ENCODE measurements around the gene SPRYD3. TPM values are rescaled to one million over a fixed set of nuclear protein-coding genes. Genes with fewer than 3 reads are reported as not detected.
A peak's percentile ranks its signal among the peaks of the same experiment; 100 is the strongest.

SPRYD3 gene
- total and polyA plus RNA-seq, 11 donors, result 26.0 to 94.7 (median 48.5) TPM

GRCh38 chr12:53094394-53094787, 15.2 kb upstream of the SPRYD3 start:
- H3K4me1 ChIP-seq, result peaks cover 3 to 42% (median 34%) of the 10 kb centered on the region in 12 donors
- H3K36me3 ChIP-seq, result no peaks in the 10 kb centered on the region
- 84 to 85% (median 85%) methylated on average over 6 of the region's 6 CpGs for WGBS, 4 donors
- no peak for TF ChIP-seq POLR2A (IDR thresholded peaks at IDR 0.05)
- no peak for TF ChIP-seq CTCF (IDR thresholded peaks at IDR 0.05)
- H3K27me3 ChIP-seq, result no peaks in the 10 kb centered on the region
- ATAC-seq, result no peak
- no peak for DNase-seq
- H3K4me3 ChIP-seq, result no peak overlapping the region
- intact Hi-C loops (cut with DNase I), result no loop called here
- peak overlapping the region in 1 of 12 donors; percentile 74 for H3K27ac ChIP-seq
- H3K9me3 ChIP-seq, result no peaks in the 10 kb centered on the region

- WGBS, 4 donors, result 76 to 81% (median 80%) methylated on average over 6 of the region's 6 CpGs
Observed at GRCh38 chr12:53093777-53094393, 14.7 kb upstream of the SPRYD3 start.

GRCh38 chr12:53091756-53092155, 12.6 kb upstream of the SPRYD3 start:
- Histone ChIP-seq H3K36me3 (no peaks in the 10 kb centered on the region), H3K9me3 (no peaks in the 10 kb centered on the region), H3K27ac (no peak overlapping the region), H3K4me3 (no peak overlapping the region), H3K4me1 (peaks cover 0 to 15% (median 8%) of the 10 kb centered on the region in 12 donors), H3K27me3 (no peaks in the 10 kb centered on the region)
- ATAC-seq (no peak), DNase-seq (no peak)
- TF ChIP-seq POLR2A (IDR thresholded peaks at IDR 0.05), result no peak
- no peak for TF ChIP-seq CTCF (IDR thresholded peaks at IDR 0.05)
- 84 to 89% (median 85%) methylated on average over 6 of the region's 6 CpGs for WGBS, 4 donors
- intact Hi-C loops (cut with DNase I), result no loop called here

More at GRCh38 chr12:53093777-53094393, 14.7 kb upstream of the SPRYD3 start:
- peaks cover 3 to 36% (median 29%) of the 10 kb centered on the region in 12 donors for H3K4me1 ChIP-seq
- TF ChIP-seq POLR2A (IDR thresholded peaks at IDR 0.05), result no peak
- no peak for TF ChIP-seq CTCF (IDR thresholded peaks at IDR 0.05)
- DNase-seq (no peak), ATAC-seq (no peak)
- H3K9me3 ChIP-seq, result no peaks in the 10 kb centered on the region
- H3K27ac ChIP-seq, result peak overlapping the region in 1 of 12 donors; percentile 74
- no peaks in the 10 kb centered on the region for H3K27me3 ChIP-seq
- no peak overlapping the region for H3K4me3 ChIP-seq
- intact Hi-C loops (cut with DNase I), result no loop called here
- H3K36me3 ChIP-seq, result no peaks in the 10 kb centered on the region

- WGBS, 4 donors, result 66 to 85% (median 73%) methylated on average over 2 of the region's 2 CpGs
- ATAC-seq, result no peak
- H3K4me1 ChIP-seq, result peaks cover 0 to 5% (median 0%) of the 10 kb centered on the region in 12 donors
- H3K27ac ChIP-seq, result no peak overlapping the region
- no peak overlapping the region for H3K4me3 ChIP-seq
- H3K36me3 ChIP-seq, result no peaks in the 10 kb centered on the region
- no peak for DNase-seq
- H3K27me3 ChIP-seq, result no peaks in the 10 kb centered on the region
- intact Hi-C loops (cut with DNase I), result no loop called here
- TF ChIP-seq POLR2A (IDR thresholded peaks at IDR 0.05) (no peak), CTCF (IDR thresholded peaks at IDR 0.05) (no peak)
- H3K9me3 ChIP-seq, result no peaks in the 10 kb centered on the region
Observed at GRCh38 chr12:53090554-53090953, 11.4 kb upstream of the SPRYD3 start.

Data from heart left ventricle (tissue), 16 donors.